Tibial nerve (tissue), 4 donors: Measurements from ENCODE around the gene MKLN1. TPM values are rescaled to one million over a fixed set of nuclear protein-coding genes. Genes with fewer than 3 reads are reported as not detected.

ENCODE experiments used
- DNase-seq, 2 donors: peaks; one replicate each; pipeline ENCODE4 v3.0.0-alpha.2; 2019; ENCODE audit warnings: low spot score in 2 of 2
- H3K27ac ChIP-seq, 4 donors: fragments of 200-600 bp; sonication (generic) in 3 of 4; one replicate each; pipeline ENCODE4 v1.5.1; 2017 to 2019; ENCODE audit warnings: mild to moderate bottlenecking in 1 of 4
- H3K27me3 ChIP-seq, 2 donors: fragments of 200-600 bp; sonication (generic) in 1 of 2; one replicate each; pipeline versions ENCODE4 v1.5.1 to v1.6.0; 2017 to 2019
- H3K36me3 ChIP-seq, 3 donors: fragments of 200-600 bp; sonication (generic); one replicate each; pipeline ENCODE4 v1.5.1; 2018 to 2019
- H3K4me1 ChIP-seq, 4 donors: fragments of 200-600 bp; sonication (generic) in 3 of 4; one replicate each; pipeline ENCODE4 v1.5.1; 2017 to 2019
- H3K4me3 ChIP-seq, 4 donors: fragments of 200-600 bp; sonication (generic) in 3 of 4; one replicate each; pipeline ENCODE4 v1.5.1; 2017 to 2019; ENCODE audit warnings: mild to moderate bottlenecking in 1 of 4, moderate library complexity in 1 of 4
- H3K9me3 ChIP-seq, 4 donors: fragments of 200-600 bp; sonication (generic) in 3 of 4; one replicate each; pipeline ENCODE4 v1.5.1; 2017 to 2019
- EP300 ChIP-seq, 2 donors: sonication (generic); formaldehyde crosslinking; IDR thresholded peaks; one replicate each; pipeline ENCODE4 v1.6.1; 2017; ENCODE audit warnings: antibody characterized with exemption in 2 of 2, mild to moderate bottlenecking in 1 of 2
- POLR2A ChIP-seq, 2 donors: fragments of 450-650 bp; IDR thresholded peaks; one replicate each; pipeline ENCODE4 v1.6.1; 2017; ENCODE audit warnings: antibody characterized with exemption in 2 of 2, mild to moderate bottlenecking in 2 of 2, moderate library complexity in 2 of 2
- WGBS, 2 donors: methylation state at CpG; one replicate each; pipeline ENCODE4 v1.1.5; 2018; 5-methylcytosine and 5-hydroxymethylcytosine counted together
- total RNA-seq, 4 donors: library from RNA; depleted of rRNA; stranded (reverse); fragments of >200 nt; gene quantifications; one replicate each; pipeline ENCODE4 v1.1.0, GENCODE V29; 2016
- TF ChIP-seq, protein P1 (sequence below), 5 experiments: fragments of 200-600 bp in 3 of 5; fragments of 450-650 bp in 2 of 5; sonication (generic) in 3 of 5; IDR thresholded peaks; one replicate each; pipeline ENCODE4 v1.5.1; 2016 to 2019; ENCODE audit warnings: antibody characterized with exemption in 5 of 5, mild to moderate bottlenecking in 3 of 5, moderate library complexity in 2 of 5

MKLN1 gene
- total RNA-seq, 4 donors from 2014 or later: 86.4 to 143 (median 95.0) TPM

- no peak for DNase-seq
- no peaks in the 10 kb centered on the region for H3K9me3 ChIP-seq
- TF ChIP-seq, protein P1, sequence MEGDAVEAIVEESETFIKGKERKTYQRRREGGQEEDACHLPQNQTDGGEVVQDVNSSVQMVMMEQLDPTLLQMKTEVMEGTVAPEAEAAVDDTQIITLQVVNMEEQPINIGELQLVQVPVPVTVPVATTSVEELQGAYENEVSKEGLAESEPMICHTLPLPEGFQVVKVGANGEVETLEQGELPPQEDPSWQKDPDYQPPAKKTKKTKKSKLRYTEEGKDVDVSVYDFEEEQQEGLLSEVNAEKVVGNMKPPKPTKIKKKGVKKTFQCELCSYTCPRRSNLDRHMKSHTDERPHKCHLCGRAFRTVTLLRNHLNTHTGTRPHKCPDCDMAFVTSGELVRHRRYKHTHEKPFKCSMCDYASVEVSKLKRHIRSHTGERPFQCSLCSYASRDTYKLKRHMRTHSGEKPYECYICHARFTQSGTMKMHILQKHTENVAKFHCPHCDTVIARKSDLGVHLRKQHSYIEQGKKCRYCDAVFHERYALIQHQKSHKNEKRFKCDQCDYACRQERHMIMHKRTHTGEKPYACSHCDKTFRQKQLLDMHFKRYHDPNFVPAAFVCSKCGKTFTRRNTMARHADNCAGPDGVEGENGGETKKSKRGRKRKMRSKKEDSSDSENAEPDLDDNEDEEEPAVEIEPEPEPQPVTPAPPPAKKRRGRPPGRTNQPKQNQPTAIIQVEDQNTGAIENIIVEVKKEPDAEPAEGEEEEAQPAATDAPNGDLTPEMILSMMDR (IDR thresholded peaks at IDR 0.05): no peak
- TF ChIP-seq POLR2A (IDR thresholded peaks at IDR 0.05) (no peak), EP300 (IDR thresholded peaks at IDR 0.05) (no peak)
- peaks cover 0 to 23% (median 6%) of the 10 kb centered on the region in 4 donors for H3K4me1 ChIP-seq
- peaks cover 0 to 25% (median 0%) of the 10 kb centered on the region in 3 donors for H3K36me3 ChIP-seq
- H3K4me3 ChIP-seq: no peak overlapping the region
- no peaks in the 10 kb centered on the region for H3K27me3 ChIP-seq
- H3K27ac ChIP-seq: peak overlapping the region in 2 of 4 donors; percentile 2 to 15
Observed at GRCh38 chr7:131493581-131493980, 165.9 kb downstream of the MKLN1 start.

DNA sequence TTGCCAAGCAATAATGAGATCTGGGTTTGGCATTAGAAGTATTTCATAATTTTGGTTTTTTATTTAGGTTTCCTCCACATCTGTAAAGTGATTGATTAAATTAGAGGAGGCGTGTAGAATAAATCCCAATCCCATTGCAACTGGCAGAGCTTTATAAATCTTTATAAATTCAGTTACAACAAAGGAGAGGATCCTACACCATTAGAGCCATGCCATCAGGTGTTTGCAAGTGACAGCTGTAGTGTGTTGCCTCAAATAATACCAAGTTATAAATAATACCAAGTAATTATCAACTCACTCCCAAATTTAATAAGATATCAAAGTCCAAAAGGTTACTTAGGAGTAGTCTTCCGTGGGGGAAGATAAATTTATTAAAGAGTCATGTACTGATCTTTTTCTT lies 166.5 kb downstream of the MKLN1 start:
- Histone ChIP-seq H3K27ac (no peak overlapping the region), H3K4me1 (peaks cover 0 to 24% (median 6%) of the 10 kb centered on the region in 4 donors), H3K4me3 (no peak overlapping the region), H3K27me3 (no peaks in the 10 kb centered on the region), H3K9me3 (no peaks in the 10 kb centered on the region), H3K36me3 (peaks cover 0 to 26% (median 0%) of the 10 kb centered on the region in 3 donors)
- no peak for DNase-seq
- no peak for TF ChIP-seq EP300 (IDR thresholded peaks at IDR 0.05)
- TF ChIP-seq, protein P1 (IDR thresholded peaks at IDR 0.05): no peak
- TF ChIP-seq POLR2A (IDR thresholded peaks at IDR 0.05): no peak
- WGBS, 2 donors: 89 to 94% methylated on average over 2 of the region's 2 CpGs

DNA sequence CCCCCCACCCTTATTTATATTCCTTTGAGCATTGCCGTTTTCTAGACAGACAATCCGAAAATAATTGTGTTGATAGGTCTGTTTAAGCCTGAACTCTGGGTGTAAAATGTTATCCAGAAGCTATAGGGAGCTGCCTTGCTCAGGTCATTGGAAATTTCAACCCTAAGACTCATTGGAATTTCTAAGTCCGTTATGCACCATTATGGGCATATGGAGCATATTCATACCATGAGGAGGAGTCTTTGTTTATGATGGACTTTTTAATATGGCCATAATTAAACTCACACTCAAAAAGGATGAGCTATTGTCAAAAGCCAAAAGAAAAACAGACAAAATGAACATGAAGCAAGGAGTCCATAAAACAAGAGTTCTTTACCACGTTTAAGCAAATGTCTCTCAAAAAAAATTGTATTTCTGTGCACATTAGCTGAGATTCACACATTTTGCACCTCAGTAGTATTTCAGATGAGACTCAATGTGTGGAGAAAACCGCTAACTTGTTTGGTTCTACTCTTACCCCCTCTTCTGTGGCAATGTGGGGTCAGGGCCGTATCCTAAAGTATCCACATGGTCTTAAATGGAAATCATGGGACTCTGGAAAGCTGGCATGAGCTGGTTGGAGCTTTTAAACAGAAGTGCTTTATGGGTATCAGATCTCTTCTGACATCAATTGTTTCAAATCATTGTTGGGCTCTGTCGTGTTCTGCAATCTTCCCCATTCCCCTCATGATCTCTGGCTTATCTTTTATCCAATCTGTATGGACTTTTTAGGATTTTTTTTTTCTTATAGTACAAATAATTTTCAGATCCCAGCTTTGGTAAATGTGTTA lies 168.2 kb downstream of the MKLN1 start:
- Histone ChIP-seq H3K4me3 (no peak overlapping the region), H3K36me3 (peaks cover 0 to 26% (median 0%) of the 10 kb centered on the region in 3 donors), H3K4me1 (peaks cover 0 to 24% (median 6%) of the 10 kb centered on the region in 4 donors), H3K9me3 (no peaks in the 10 kb centered on the region), H3K27me3 (no peaks in the 10 kb centered on the region), H3K27ac (no peak overlapping the region)
- DNase-seq: no peak
- WGBS, 2 donors: 80 to 91% methylated on average over 7 of the region's 7 CpGs
- TF ChIP-seq, protein P1 (IDR thresholded peaks at IDR 0.05): no peak
- TF ChIP-seq EP300 (IDR thresholded peaks at IDR 0.05) (no peak), POLR2A (IDR thresholded peaks at IDR 0.05) (no peak)

- Histone ChIP-seq H3K4me1 (peaks cover 0 to 35% (median 7%) of the 10 kb centered on the region in 4 donors), H3K27ac (peak overlapping the region in 2 of 4 donors; percentile 52 to 67), H3K4me3 (no peak overlapping the region), H3K36me3 (peaks cover 0 to 26% (median 0%) of the 10 kb centered on the region in 3 donors), H3K9me3 (no peaks in the 10 kb centered on the region), H3K27me3 (no peaks in the 10 kb centered on the region)
- WGBS, 2 donors: 72 to 73% methylated on average over 7 of the region's 7 CpGs
- TF ChIP-seq EP300 (IDR thresholded peaks at IDR 0.05): no peak
- TF ChIP-seq POLR2A (IDR thresholded peaks at IDR 0.05): no peak
- TF ChIP-seq, protein P1 (IDR thresholded peaks at IDR 0.05): no peak
- DNase-seq: no peak
Observed at GRCh38 chr7:131497454-131497853, 169.8 kb downstream of the MKLN1 start.

GRCh38 chr7:131498237-131498885 lies 170.7 kb downstream of the MKLN1 start:
- 80 to 81% methylated on average over 4 of the region's 4 CpGs for WGBS, 2 donors
- H3K4me1 ChIP-seq: peaks cover 0 to 38% (median 14%) of the 10 kb centered on the region in 4 donors
- no peaks in the 10 kb centered on the region for H3K9me3 ChIP-seq
- TF ChIP-seq EP300 (IDR thresholded peaks at IDR 0.05) (peak in 1 of 2 donors; percentile 51), POLR2A (IDR thresholded peaks at IDR 0.05) (no peak)
- H3K36me3 ChIP-seq: peaks cover 0 to 26% (median 0%) of the 10 kb centered on the region in 3 donors
- no peak overlapping the region for H3K4me3 ChIP-seq
- no peaks in the 10 kb centered on the region for H3K27me3 ChIP-seq
- peak overlapping the region in 2 of 4 donors; percentile 52 to 67 for H3K27ac ChIP-seq
- DNase-seq: no peak
